Right ventricle myocardium superior (tissue), 1 donor: ENCODE data around the gene TRPV2. TPM values are rescaled to one million over a fixed set of nuclear protein-coding genes. Genes with fewer than 3 reads are reported as not detected.
"Not testable (repeated sequence)": the region's sequence is repeated elsewhere in the genome, so short reads cannot be mapped to it uniquely, and the experiment has no call there.

Source experiments
- ATAC-seq: fragments of 200-7000 bp; cut with Tn5 transposase; one replicate; pipeline ENCODE4 v1.9.1; 2020; ENCODE audit warnings: mild to moderate bottlenecking; ENCODE audit not compliant: poor library complexity
- DNase-seq: peaks from one replicate; pipeline ENCODE4 v3.0.0-alpha.2; 2020
- intact Hi-C: fragments of 100-400 bp; cut with DNase I; formaldehyde crosslinking; loops from one replicate; pipeline ENCODE4 v1.11.2; 2022
- total RNA-seq: library from RNA; stranded (reverse); fragmentation: NEBNext Ultra II Directional; extraction: Animal tissue kit (Norgen Biotek cat#: 25700); gene quantifications from one replicate; pipeline ENCODE4 v1.2.1, GENCODE V29; 2021
- donor health status: DM: no; HTN: yes; CAD: no; lungs with severe emphysema.

The TRPV2 gene
- total RNA-seq, 1 donor from 2014 or later: 10.3 TPM

GRCh38 chr17:16444258-16444886 is 29.0 kb downstream of the TRPV2 start:
- intact Hi-C loops: loop anchor here (5.0 kb wide), 1 partner anchor 57 kb away; no protein-coding TSS in a partner anchor
- DNase-seq (no peak), ATAC-seq (peak; percentile 13)

- ATAC-seq (no peak), DNase-seq (no peak)
- intact Hi-C loops: no loop called here
Measured at GRCh38 chr17:16446338-16446983, 31.1 kb downstream of the TRPV2 start.

- DNase-seq (no peak), ATAC-seq (no peak)
- intact Hi-C loops: no loop called here
Measured at GRCh38 chr17:16447676-16448075, 32.3 kb downstream of the TRPV2 start.

GRCh38 chr17:16448490-16448889 is 33.1 kb downstream of the TRPV2 start:
- ATAC-seq (no peak), DNase-seq (no peak)
- intact Hi-C loops: no loop called here

- ATAC-seq: no peak
- DNase-seq: no peak
- intact Hi-C loops: no loop called here
Measured at GRCh38 chr17:16449121-16449570, 33.8 kb downstream of the TRPV2 start.

GRCh38 chr17:16450028-16450427 is 34.7 kb downstream of the TRPV2 start:
- intact Hi-C loops: no loop called here
- no peak for ATAC-seq
- DNase-seq: no peak

GRCh38 chr17:16452268-16452667 is 36.9 kb downstream of the TRPV2 start:
- not testable (repeated sequence) for DNase-seq, ATAC-seq
- intact Hi-C loops: loop anchor here (2.0 kb wide), 1 partner anchor 69 kb away; no protein-coding TSS in a partner anchor

GRCh38 chr17:16453493-16453851 is 38.1 kb downstream of the TRPV2 start:
- intact Hi-C loops: loop anchor here (2.0 kb wide), 1 partner anchor 67 kb away; no protein-coding TSS in a partner anchor
- DNase-seq (no peak), ATAC-seq (no peak)

GRCh38 chr17:16455997-16456741 is 40.8 kb downstream of the TRPV2 start:
- no peak for ATAC-seq
- intact Hi-C loops: no loop called here

GRCh38 chr17:16456742-16457316 is 41.5 kb downstream of the TRPV2 start:
- no peak for DNase-seq
- ATAC-seq: no peak
- intact Hi-C loops: no loop called here

More at GRCh38 chr17:16455997-16456741, 40.8 kb downstream of the TRPV2 start:
- no peak for DNase-seq

- intact Hi-C loops: no loop called here
- ATAC-seq (no peak), DNase-seq (no peak)
Measured at GRCh38 chr17:16459271-16459670, 43.9 kb downstream of the TRPV2 start.

- no peak for DNase-seq
- no peak for ATAC-seq
- intact Hi-C loops: no loop called here
Measured at GRCh38 chr17:16459855-16460550, 44.6 kb downstream of the TRPV2 start.

GRCh38 chr17:16460796-16461605 is 45.6 kb downstream of the TRPV2 start:
- intact Hi-C loops: no loop called here
- no peak for DNase-seq
- ATAC-seq: no peak

GRCh38 chr17:16461606-16461866 is 46.2 kb downstream of the TRPV2 start:
- intact Hi-C loops: no loop called here
- ATAC-seq: no peak
- DNase-seq: no peak

- ATAC-seq (no peak), DNase-seq (no peak)
- intact Hi-C loops: no loop called here
Measured at GRCh38 chr17:16462070-16462864, 46.9 kb downstream of the TRPV2 start.

GRCh38 chr17:16463358-16464302 is 48.3 kb downstream of the TRPV2 start:
- DNase-seq: peak; percentile 68
- peak; percentile 85 for ATAC-seq
- intact Hi-C loops: no loop called here
